Medulla oblongata (tissue), 1 donor: Measurements from ENCODE around the gene PNPLA7.
"Not testable (repeated sequence)": the region's sequence is repeated elsewhere in the genome, so short reads cannot be mapped to it uniquely, and the experiment has no call there.

Experiments
- DNase-seq: peaks from one replicate; pipeline ENCODE4 v3.0.0-alpha.2; 2015; ENCODE audit errors: extremely low spot score

PNPLA7 gene

DNA sequence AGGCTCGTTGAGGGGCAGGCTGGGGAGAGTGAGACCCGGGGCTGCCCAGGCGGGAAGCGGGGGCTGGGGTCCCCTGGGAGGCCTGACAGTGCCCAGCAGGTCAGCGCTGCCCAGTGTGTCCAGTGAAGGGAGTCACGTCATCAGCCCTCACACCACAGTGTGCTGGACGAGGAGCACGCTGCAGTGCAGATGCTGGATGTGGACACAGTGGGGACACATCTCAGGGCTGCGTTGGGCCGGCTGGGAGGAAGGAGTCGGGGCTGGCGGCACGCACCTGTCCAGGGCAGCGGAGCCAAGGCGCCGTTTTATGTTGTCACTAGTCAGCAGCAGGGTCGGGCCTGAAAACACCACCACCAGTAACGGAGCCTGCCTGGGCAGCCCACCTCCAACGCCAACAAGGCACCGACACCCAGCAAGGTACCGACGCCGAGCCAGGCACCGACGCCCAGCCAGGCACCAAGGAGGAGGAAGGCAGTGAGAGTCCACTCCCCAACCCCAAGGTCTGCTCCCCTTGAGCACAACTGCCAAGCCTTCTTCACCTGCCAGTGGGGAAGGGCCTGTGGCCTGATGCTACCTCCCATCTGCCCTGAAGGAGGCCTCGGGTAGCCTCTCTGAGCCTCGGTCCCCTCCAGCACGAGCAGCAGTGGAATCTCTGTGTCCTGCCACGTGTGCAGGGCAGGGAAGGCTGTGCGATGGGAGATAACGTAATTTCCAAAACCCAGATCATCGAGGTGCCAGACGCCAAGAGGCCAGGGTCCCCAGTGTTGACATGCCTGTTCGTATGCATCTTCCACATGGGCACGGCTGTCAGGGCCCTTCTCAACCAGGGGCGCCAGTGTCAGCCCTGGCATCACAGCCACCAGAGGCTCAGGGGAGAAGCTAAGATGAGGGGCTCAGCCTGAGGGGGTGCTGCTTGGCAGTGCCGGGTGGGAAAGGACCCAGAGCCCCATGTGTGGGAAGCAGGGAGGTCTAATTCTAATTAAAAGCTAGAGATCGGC is 69.2 kb downstream of the PNPLA7 start:
- DNase-seq = no peak

DNA sequence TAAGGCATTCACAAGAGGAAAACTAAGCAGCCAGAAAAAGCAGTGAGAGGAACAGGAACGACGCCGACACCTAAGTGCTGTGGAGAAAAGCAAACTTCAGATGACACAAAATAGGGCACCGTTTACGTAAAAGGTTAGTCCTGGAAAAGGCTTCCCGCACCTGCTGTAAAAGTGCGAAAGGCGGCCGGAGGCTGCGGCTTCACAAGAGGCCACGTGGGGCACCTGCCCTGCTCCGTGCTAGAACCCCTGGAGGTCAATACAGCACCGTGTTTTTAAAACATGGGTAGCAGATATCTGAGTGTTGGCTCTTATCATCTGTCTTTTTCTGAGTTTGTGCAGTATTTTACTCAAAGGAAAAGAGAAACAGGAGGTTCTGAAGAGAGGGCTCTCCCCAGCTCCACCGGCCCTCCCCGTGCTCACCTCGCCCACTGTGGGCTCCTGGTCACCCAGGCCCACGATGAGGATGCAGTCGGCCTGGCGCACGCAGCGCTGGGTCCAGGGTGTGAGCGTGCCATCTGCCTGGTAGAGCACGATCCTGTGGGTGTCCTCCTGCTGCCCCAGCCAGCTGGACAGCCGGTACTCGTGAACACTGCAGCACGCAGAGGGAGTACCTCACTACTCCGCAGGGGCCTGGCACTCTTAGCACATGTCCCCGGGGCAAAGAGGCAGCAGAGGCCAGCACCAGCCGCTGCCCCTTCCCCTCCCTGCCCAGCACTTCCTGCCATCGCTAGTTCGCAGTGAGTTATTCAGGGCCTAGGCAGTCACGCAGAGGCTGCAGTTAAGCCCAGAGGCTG is 70.1 kb downstream of the PNPLA7 start:
- DNase-seq = no peak

DNA sequence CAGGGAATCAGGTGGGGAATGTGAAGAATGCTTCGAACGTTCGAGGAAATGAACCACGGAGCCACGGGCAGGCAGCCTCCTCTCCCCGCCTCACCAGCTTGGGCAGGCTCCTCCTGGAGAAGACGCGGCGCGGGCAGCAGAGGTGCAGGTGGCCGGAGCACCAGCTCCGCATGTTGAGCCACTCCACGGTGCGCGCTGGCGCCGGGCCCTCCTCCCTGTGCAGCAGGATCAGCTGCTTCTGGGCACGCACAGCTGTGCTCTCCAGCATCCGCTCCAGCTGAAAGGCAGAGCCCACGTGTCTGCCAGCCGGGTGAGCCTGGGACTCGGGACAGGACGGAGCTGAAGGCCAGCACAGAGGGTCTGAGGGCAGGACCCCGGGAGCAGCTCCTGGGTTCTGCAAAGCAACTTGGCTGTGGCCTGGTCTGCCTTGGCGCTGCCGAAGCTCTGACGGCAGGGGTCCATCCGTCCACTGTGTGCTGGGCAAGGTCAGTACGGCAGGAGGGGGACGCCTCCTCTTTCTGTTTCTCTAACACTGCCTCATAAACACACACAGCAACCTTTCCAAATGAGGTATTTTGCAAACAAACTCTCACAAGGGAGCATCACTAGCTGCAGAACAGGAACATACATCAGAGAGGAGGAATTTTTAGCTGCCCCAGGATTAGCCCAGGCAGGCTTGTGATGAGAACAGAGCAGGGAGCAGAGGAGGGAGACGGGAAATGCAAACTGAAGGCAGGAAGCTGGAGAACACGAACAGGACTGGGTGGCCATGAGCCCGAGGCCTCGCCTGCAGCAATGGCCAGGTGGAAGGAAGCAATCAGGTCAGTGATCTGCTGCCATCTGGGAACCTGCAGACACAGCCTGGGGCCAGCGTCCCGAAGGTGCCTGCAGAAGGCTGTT is 71.0 kb downstream of the PNPLA7 start:
- peak; percentile 33 for DNase-seq

DNA sequence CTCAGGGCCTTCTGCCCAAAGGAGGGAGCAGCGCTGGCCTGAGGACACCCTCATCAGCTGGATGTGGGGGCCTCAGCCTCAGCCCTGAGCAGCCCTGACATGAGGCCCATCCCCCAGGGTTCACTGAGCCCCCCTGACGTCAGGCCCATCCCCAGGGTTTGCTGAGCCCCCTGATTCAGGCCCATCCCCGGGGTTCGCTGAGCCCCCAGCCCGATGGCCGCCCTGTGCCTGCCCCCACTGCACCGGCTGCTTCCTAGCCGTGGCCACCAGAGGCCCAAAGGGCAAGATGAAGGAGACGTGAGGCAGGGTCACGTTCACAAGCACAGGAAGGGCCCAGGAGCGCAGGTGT is 71.6 kb downstream of the PNPLA7 start:
- no peak for DNase-seq

DNA sequence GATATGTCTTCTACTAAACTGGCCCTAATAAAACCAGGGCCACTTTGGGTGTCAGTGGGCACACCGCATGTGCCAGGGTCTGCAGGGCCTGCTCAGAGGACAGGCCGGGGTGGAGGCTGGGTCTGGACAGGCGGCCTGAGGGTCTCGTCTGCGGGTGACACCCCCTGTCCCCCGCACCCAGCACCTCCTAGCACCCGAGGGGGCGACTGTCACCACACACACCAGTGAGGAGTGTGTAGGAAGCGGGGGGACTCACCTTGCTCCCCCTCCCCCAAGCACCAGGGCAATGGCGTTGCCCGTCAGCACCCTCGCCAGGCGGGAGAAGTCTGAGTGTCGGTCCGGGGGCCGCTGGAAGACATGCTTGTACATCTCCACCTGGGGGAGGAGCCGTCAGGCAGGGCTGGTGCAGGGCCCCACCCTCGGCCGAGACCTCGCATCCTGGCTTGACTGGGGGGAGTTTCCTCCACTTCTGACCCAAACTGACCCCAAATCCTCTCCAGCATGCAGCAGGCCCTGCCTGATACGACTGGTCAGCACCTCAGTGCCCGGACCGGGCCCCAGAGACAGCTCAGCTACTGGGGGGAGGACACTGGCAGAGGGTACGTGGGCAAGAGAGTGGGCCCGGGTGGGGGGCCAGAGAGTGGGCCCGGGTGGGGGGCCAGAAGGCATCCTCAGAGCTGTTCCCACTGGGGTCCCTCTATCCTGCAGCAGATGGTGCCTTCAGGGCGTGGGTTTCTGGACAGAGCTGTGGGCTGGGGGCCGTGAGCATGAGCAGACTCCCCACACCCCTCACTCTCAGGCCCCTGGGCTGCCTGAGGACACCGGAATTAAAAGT is 72.2 kb downstream of the PNPLA7 start:
- DNase-seq = no peak

DNA sequence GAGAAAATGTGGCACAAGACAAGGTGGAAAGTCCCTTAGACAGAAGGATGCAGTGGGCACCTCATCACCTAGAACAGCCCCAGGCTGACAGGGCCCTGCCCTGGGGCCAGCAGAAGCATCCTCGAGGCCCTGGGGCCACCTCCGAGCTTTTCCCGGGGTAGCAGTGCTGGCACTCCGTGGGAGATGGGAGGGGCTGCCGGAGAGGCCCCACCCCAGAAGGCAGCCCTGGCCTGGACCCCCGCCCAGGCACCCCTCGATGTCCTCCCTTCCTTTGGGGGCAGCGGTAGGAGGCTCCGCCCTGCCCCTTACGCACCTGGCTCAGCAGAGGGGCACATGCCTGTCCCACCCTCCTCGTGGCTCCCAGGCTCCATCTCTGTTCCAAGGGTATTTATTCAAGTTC is 73.3 kb downstream of the PNPLA7 start:
- DNase-seq = no peak

DNA sequence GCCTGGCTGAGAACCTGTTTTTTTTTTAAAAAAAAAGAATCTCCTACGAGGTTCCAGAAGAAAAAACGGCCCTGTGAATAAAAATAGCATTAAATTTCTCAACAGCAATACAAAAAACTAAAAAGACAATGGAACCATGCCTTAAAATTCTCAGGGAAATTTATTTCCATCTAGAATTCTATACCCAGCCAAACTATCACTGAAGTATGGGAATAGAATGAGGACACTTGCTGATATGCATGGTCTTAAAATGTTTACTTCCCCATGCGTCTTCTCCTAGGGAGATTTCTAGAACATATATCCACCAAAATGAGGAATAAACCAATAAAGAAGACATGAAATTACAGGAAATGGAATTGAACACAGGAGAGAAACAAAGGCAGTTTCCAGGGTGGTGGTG is 74.5 kb downstream of the PNPLA7 start:
- DNase-seq = no peak

DNA sequence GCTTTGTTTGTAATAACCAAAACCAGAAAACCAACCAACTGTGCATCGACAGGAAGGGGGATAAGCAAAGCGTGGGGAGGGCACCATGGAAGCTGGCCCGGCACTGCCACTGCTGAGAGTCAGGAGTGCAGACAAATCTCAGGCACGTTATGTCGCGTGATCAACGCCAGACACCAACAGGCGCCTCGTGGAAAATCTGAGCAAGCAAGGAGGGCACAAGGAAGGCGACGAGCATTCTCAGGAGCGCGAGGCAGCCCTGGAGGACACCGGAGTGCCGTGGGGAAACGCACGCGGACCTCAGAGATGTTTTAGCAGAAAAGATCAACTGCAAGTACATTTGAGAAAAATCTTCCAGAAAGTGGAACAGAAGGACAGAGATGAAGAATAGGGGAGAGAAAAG is 75.9 kb downstream of the PNPLA7 start:
- DNase-seq = no peak

DNA sequence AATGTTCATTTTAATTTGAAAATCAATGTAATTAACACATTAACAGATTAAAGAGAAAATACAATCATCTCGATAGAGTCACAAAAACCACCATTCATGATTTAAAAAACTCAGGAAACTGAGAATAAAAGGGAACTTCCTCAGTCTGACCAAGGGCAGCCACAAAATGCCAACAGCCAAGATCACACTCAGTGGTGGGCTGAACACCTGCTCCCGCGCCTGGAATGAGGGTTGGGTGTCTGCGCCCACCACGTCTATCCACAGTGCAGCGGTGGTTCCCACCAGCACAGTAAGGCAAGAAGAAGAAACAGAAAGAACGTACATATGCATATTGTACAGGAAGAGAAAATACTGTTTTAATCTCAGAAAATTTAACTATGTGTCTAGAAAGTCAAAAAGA is 79.4 kb downstream of the PNPLA7 start:
- DNase-seq = no peak

DNA sequence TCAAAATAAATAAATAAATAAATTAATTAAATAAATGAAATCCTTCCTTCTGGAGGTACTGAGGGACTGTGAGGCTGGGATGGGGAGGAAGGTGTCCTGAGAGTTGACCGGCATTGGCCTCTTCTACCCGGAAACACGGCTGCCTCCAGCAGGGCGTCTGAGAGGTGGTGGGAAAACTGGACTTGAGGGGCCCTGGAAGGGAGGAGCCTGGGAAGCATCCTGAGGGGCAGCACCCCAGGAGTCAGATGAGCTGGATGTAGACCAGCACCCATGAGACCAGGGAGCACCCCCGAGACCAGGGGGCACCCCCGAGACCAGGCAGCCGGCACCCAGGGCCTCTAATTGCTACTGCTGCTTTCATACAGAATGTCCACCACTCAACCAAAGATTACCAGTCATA is 82.3 kb downstream of the PNPLA7 start:
- DNase-seq = no peak

DNA sequence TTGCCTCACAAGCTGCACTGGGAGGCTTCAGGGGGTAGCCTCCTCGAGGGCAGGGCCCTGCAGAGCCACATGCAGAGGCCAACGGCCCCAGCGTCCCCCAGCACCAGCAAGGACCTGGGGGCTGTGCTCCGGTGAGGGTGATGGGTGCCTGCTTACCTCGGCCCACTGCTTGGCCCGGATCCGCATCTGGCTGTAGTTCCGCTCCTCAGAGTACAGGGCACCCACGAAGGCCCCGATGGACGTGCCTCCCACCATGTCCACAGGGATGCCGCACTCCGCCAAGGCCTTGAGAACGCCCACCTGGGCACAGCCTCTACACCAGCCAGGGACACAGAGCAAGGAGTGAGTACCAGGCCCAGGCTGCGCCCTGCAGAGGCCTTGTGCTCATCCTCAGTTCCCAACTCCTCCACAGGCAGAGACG is 83.0 kb downstream of the PNPLA7 start:
- DNase-seq = no peak

DNA sequence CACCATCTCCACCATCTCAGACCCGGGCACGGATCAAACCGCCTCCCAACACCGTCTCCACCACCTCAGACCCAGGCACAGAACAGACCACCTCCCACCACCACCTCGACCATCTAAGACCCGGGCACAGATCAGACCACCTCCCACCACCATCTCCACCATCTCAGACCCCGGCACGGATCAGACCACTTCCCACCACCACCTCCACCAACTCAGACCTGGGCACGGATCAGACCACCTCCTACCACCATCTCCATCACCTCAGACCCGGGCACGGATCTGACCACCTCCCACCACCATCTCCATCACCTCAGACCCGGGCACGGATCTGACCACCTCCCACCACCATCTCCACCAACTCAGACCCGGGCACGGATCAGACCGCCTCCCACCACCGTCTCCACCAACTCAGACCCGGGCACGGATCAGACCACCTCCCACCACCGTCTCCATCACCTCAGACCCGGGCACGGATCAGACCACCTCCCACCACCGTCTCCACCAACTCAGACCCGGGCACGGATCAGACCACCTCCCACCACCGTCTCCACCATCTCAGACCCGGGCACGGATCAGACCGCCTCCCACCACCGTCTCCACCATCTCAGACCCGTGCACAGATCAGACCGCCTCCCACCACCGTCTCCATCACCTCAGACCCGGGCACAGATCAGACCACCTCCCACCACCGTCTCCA is 83.7 kb downstream of the PNPLA7 start:
- not testable (repeated sequence) for DNase-seq

DNA sequence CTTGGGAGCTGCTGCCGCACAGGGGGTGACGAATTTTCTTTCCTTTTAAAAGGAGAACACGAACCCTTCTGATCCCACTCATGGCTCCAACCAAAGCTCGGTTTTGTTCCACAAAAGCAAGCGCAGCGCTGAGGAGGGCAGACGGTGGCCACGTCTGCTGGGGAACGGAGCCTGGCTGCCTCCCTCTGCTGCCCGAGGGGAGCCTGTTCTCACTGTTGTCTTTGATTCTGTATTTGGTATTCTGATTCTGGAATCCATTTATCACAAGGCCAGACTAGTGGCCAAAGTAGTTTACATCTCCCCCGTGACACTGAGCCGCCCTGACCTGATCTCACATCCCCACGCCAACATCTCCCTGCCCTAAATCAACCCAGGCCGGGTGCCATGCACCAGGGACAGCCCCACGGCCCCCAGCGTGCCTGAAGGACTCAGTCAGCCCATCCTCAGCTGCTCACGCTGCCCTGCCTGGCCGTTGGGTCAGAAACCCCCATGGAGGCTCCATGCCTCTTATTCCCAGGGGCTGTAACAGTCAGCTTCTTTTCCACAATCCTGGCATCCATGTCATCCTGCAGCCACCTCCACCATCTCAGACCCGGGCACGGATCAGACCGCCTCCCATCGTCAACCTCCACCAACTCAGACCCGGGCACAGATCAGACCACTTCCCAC is 84.3 kb downstream of the PNPLA7 start:
- DNase-seq = no peak

DNA sequence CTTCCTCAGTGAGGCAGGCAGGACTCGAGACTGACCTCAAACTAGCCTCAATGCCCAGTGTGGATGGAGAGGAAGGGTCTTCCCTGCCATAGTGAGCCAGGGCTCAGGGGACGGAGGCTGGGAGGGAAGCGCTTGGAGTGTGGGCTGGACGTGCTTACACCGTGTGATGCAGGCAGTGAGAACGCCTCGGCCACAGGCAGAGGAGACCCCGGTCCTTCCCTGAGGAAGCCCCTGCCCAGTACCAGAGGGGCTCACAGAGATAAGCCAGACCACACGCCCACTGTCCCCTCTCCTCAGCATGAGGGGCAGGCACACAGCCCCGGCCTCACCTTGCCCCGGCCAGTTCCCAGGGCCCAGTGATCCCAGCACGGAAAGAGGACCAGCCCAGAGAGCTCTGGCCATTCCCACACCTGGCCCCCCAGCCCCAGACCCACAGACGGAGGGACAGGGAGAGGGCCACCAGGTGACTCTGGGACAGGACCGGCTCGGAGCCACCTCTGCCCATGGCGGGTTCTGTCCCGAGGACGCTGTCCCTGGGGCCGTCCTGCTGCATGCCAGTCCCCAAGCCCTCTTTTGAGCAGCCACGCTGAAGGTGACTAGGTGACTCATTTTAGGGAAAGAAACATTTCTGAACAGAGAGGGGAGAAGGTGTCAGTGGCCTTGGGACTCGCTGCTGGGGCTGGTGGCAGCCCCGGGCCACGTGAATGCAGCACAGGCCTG is 85.0 kb downstream of the PNPLA7 start:
- no peak for DNase-seq

DNA sequence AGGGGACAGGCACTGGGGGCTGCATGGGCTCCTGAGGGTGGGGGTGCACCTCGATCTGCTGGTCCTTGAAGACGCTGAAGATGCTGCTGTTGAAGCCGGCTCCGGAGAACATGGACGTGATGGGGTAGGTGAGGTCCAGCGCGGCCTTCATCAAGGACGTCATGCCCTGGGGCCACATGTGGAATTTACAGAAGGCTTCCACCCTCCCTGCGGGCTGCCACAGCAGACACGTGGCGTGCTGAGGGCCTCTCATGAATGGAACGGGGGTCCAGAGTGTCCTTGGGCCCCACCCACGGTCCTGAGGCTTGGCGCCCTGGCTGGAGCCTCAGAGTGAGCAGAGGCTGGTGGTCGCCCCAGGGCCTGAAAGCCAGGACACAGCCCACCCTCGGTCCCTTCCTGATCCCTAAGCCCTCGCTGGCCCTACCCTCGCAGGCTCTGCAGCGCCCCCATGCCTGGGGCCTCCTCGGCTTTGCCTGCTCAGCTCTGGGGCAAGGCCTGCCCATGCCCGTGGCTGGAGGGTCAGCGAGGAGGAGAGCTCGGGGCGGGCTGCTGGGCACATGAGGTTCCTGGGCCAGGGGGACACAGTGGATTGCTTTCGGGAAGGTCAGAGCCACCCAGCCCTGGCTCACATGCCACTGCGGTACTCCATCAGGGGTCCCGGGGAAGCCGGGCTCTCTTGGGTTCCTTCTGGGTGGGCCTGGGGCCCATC is 85.8 kb downstream of the PNPLA7 start:
- DNase-seq = no peak

DNA sequence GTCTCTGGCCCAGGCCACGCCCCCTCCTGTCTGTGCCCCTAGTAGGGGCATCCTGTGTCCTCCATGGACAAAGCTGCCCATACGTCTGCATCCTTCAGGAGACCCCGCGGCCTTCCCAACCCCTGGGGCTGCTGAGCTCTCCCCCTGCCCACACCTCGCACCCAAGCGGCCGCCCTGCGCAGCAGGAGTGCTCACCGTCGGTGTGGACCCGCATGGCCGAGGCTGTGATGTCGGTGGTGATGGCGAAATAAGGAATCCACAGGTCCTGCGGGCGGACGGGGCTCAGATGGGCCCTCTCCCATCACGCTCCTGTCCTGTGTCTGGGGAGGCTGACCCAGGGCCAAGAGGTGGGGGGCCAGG is 86.3 kb downstream of the PNPLA7 start:
- no peak for DNase-seq

DNA sequence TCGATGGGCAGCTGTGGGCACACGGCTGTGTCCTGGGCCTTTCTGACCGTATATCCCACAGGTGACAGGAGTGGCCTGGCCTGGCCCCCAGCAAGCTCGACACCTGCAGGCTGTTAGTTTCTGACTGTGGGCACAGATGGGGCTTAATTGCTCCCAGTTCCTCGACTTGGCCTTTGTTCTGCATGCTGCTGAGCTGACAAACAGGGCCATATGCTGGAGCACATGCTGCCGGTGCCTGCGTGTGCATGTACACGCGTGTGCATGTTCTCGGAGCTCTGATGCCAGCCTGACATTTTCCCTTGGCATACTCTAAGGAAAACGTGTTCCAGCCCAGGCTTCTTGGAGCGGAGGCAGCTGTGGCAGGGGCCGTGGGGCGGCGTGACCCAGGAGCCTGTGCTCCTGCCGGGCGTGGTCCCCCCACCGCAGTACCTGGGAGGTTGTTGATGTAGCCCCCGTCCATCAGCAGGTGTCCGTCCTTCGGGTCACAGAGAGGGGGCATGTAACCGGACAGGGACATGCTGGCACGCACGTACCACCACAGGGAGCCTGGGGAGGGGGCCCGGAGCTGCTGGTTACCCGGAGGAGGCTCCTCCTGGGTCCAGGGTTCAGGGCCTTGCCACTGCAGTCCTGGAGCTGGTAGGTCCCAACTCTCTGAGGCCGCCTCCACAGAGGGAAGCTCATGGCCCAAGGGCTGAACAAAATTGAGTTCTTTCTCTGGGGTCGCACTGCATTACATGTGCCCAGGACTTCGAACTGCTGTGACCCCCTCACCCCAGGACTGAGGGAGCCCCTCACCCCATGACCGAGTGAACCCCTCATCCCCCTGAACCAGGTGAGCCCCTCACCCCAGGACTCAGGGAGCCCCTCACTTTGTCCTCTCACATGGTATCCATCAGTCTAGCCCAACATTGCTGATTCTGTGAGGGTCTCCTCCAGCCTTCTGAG is 86.9 kb downstream of the PNPLA7 start:
- no peak for DNase-seq
